K562 (cell line): ENCODE data around the gene PARP9. TPM values are rescaled to one million over a fixed set of nuclear protein-coding genes. Genes with fewer than 3 reads are reported as not detected.
A peak's percentile ranks its signal among the peaks of the same experiment; 100 is the strongest.

Source experiments
- CEBPZ ChIP-seq: fragments of 150-350 bp; IDR thresholded peaks from 2 replicates; pipeline ENCODE4 v1.6.1; 2014; ENCODE audit warnings: low read depth, mild to moderate bottlenecking, low read length, borderline replicate concordance
- E2F1 ChIP-seq: sonication (generic); formaldehyde crosslinking; IDR thresholded peaks from 2 replicates; pipeline ENCODE4 v1.8.1; 2023; ENCODE audit warnings: mild to moderate bottlenecking, missing genetic modification reagents, moderate library complexity
- MAZ ChIP-seq, 2 experiments: fragments of 450-650 bp in 1 of 2; sonication (generic) in 1 of 2; formaldehyde crosslinking; IDR thresholded peaks in 1 of 2; conservative IDR thresholded peaks in 1 of 2; 2 replicates each; pipeline versions ENCODE4 v1.4.0 to v1.5.0; 2020; ENCODE audit warnings: mild to moderate bottlenecking in 1 of 2, missing genetic modification reagents in 1 of 2
- NCOA2 ChIP-seq, 2 experiments: fragments of 450-650 bp; IDR thresholded peaks; 2 replicates each; pipeline ENCODE4 v1.6.1; 2018; ENCODE audit warnings: mild to moderate bottlenecking in 2 of 2, moderate library complexity in 1 of 2; ENCODE audit not compliant: partially characterized antibody in 2 of 2
- NR3C1 ChIP-seq: sonication (generic); formaldehyde crosslinking; IDR thresholded peaks from 2 replicates; pipeline ENCODE4 v1.8.1; 2022; ENCODE audit warnings: missing genetic modification reagents
- PYGO2 ChIP-seq: fragments of 450-650 bp; IDR thresholded peaks from 2 replicates; pipeline ENCODE4 v1.6.1; 2016; ENCODE audit warnings: mild to moderate bottlenecking, missing genetic modification characterization, moderate library complexity, missing compliant biosample characterization
- RFX5 ChIP-seq: IDR thresholded peaks from 2 replicates; pipeline ENCODE4 v1.6.1; 2011; ENCODE audit warnings: low read depth, mild to moderate bottlenecking, improper control_type of control experiment, low read length
- SPI1 ChIP-seq: IDR thresholded peaks from 2 replicates; pipeline ENCODE4 v1.6.1; 2011; ENCODE audit warnings: low read depth, low read length, control low read depth, borderline replicate concordance
- ZC3H11A ChIP-seq: IDR thresholded peaks from 2 replicates; pipeline ENCODE4 v1.6.1; 2012; ENCODE audit warnings: low read depth, low read length, improper control_type of control experiment
- ZNF639 ChIP-seq, 2 experiments: fragments of 200-800 bp in 1 of 2; sonication (Bioruptor generic) in 1 of 2; sonication (generic) in 1 of 2; formaldehyde crosslinking in 1 of 2; IDR thresholded peaks in 1 of 2; conservative IDR thresholded peaks in 1 of 2; 2 replicates each; pipeline versions ENCODE4 v1.5.0 to v1.6.1; 2016 to 2020; ENCODE audit warnings: missing compliant biosample characterization in 1 of 2, missing genetic modification characterization in 1 of 2, missing genetic modification reagents in 1 of 2
- polyA plus RNA-seq, 8 experiments: library from polyadenylated mRNA; depleted of rRNA in 4 of 8; stranded (reverse) in 5 of 8; unstranded in 3 of 8; fragments of >200 nt; fragmentation: Nextera tagmentation in 2 of 8; fragmentation: Illumina TruSeq in 1 of 8; extraction: Ambion mirVana in 2 of 8; extraction: Trizol in 1 of 8; gene quantifications; 2 replicates each; pipeline versions ENCODE4 v1.2.1 to v1.2.3, GENCODE V29; 2011 to 2014; ENCODE audit warnings: inconsistent platforms in 1 of 8, missing spikeins in 1 of 8
- total RNA-seq, 7 experiments: library from RNA; depleted of rRNA in 6 of 7; stranded (reverse); fragments of >200 nt in 6 of 7; fragmentation: Illumina TruSeq in 2 of 7; extraction: Trizol in 2 of 7; gene quantifications; 2 replicates each; pipeline versions ENCODE4 v1.2.1 to v1.2.3, GENCODE V29; 2011 to 2021; ENCODE audit warnings: low replicate concordance in 1 of 7

PARP9 gene
- total and polyA plus RNA-seq, 9 of the 15 experiments (the other 6 are each of a cell fraction or from before 2014, with no cell fraction given), result 2.1 to 4.8 (median 3.4) TPM

DNA sequence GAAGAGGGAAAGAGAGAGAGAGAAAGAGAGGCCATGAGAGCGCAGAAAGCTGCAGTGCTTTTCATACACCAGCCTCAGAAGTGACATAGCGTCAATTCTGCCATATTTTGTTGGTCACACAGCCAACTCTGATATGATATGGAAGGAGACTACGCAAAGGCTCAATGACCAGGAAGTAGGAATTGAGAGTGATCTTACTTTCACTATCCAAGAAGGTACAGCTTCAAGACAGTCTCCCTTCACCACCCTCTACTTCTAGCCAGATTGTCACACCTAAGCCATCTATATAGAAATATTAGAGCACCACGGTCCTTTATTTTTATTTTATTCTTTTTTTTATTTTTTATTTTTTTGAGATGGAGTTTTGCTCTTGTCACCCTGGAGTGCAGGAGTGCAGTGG lies 34.5 kb upstream of the PARP9 start (continued):
- no peak for TF ChIP-seq CEBPZ
- no peak for TF ChIP-seq PYGO2 (tag)
- no peak for TF ChIP-seq ZC3H11A
- TF ChIP-seq NR3C1, result no peak
- TF ChIP-seq E2F1 (CRISPR knock-in tag), result no peak
- TF ChIP-seq MAZ (CRISPR knock-in tag; conservative IDR thresholded peaks at IDR 0.05 in 1 of 2, IDR thresholded peaks at IDR 0.05 in 1 of 2), result 0 out of 4 replicates have a peak, but pooled peaks of 1 of the 2 experiments have one; percentile 28
- TF ChIP-seq ZNF639 (CRISPR knock-in tag; conservative IDR thresholded peaks at IDR 0.05 in 1 of 2, IDR thresholded peaks at IDR 0.05 in 1 of 2), result 0 out of 4 replicates have a peak, but pooled peaks of 1 of the 2 experiments have one; percentile 25
- no peak for TF ChIP-seq NCOA2 (IDR thresholded peaks at IDR 0.05; ENCODE audit: partially characterized antibody in 2 of 2)
- no peak for TF ChIP-seq SPI1
- TF ChIP-seq RFX5, result no peak
- TF ChIP-seq, all 486 proteins: peak for 5
